Fibroblast of lung (primary cell): Measurements from ENCODE around the gene GPR22. TPM values are rescaled to one million over a fixed set of nuclear protein-coding genes. Genes with fewer than 3 reads are reported as not detected.
A peak's percentile ranks its signal among the peaks of the same experiment; 100 is the strongest.

Experiments
- DNase-seq, 2 donors: peaks; one replicate each; pipeline versions ENCODE4 v3.0.0 to v3.0.0-alpha.2; 2010; ENCODE audit warnings: low read depth in 2 of 2
- H2AFZ ChIP-seq: 2 replicates; pipeline ENCODE4 v1.5.1; 2012; ENCODE audit warnings: low read length, control low read depth, inconsistent platforms
- H3K27ac ChIP-seq: 2 replicates; pipeline ENCODE4 v1.5.1; 2011; ENCODE audit warnings: low read length, control low read depth; ENCODE audit not compliant: insufficient read depth
- H3K27me3 ChIP-seq: 2 replicates; pipeline ENCODE4 v1.5.1; 2011; ENCODE audit warnings: mild to moderate bottlenecking, low read length; ENCODE audit not compliant: control insufficient read depth, insufficient read depth
- H3K36me3 ChIP-seq: 2 replicates; pipeline ENCODE4 v1.5.1; 2011; ENCODE audit warnings: low read length; ENCODE audit not compliant: control insufficient read depth, insufficient read depth
- H3K4me1 ChIP-seq: 2 replicates; pipeline ENCODE4 v1.5.1; 2011; ENCODE audit warnings: low read length; ENCODE audit not compliant: control insufficient read depth, insufficient read depth; ENCODE audit errors: extremely low read depth
- H3K4me2 ChIP-seq: 2 replicates; pipeline ENCODE4 v1.5.1; 2011; ENCODE audit warnings: low read length, control low read depth; ENCODE audit not compliant: insufficient read depth; ENCODE audit errors: extremely low read depth
- H3K4me3 ChIP-seq, 4 experiments: fragments of 200-600 bp in 1 of 4; sonication (generic) in 1 of 4; replicated peaks in 1 of 4; 2 replicates each; pipeline ENCODE4 v1.5.1; 2011 to 2016; ENCODE audit warnings: low read length in 4 of 4, low read depth in 3 of 4, mild to moderate bottlenecking in 3 of 4, control low read depth in 2 of 4, inconsistent platforms in 1 of 4, mixed read lengths in 1 of 4; ENCODE audit not compliant: insufficient read depth in 1 of 4; ENCODE audit errors: control extremely low read depth in 1 of 4
- H3K79me2 ChIP-seq: 2 replicates; pipeline ENCODE4 v1.5.1; 2012; ENCODE audit warnings: mild to moderate bottlenecking, low read length, inconsistent platforms; ENCODE audit not compliant: control insufficient read depth, insufficient read depth
- H3K9ac ChIP-seq: 2 replicates; pipeline ENCODE4 v1.5.1; 2011; ENCODE audit warnings: mild to moderate bottlenecking, low read length, control low read depth; ENCODE audit not compliant: insufficient read depth
- H3K9me3 ChIP-seq: 2 replicates; pipeline ENCODE4 v1.5.1; 2012; ENCODE audit warnings: low read depth, low read length; ENCODE audit not compliant: control insufficient read depth, insufficient read depth
- H4K20me1 ChIP-seq: 2 replicates; pipeline ENCODE4 v1.5.1; 2011; ENCODE audit warnings: low read length; ENCODE audit not compliant: control insufficient read depth, insufficient read depth; ENCODE audit errors: extremely low read depth
- EZH2 ChIP-seq: IDR thresholded peaks from 2 replicates; pipeline ENCODE4 v1.5.1; 2012; ENCODE audit warnings: low read length, control low read depth, mild to moderate bottlenecking; ENCODE audit errors: missing control alignments
- polyA plus RNA-seq, 2 donors: library from polyadenylated mRNA; depleted of rRNA in 1 of 2; stranded (reverse) in 1 of 2; unstranded in 1 of 2; fragments of >200 nt; gene quantifications; 2 replicates each; pipeline ENCODE4 v1.2.1, GENCODE V29; 2011 to 2012; ENCODE audit warnings: missing spikeins in 1 of 2
- total RNA-seq: library from RNA; depleted of rRNA; stranded (reverse); fragments of >200 nt; gene quantifications from 2 replicates; pipeline ENCODE4 v1.2.1, GENCODE V29; 2014
- TF ChIP-seq, protein P1 (sequence below), 2 donors: IDR thresholded peaks in 1 of 2; conservative IDR thresholded peaks in 1 of 2; 1 replicate in 1 of 2; 2 replicates in 1 of 2; pipeline ENCODE4 v1.5.1; 2011 to 2012; ENCODE audit warnings: low read length in 2 of 2, control low read depth in 1 of 2, inconsistent platforms in 1 of 2, low read depth in 1 of 2, mild to moderate bottlenecking in 1 of 2

GPR22 gene
- total and polyA plus RNA-seq, 2 donors (not counting 1 experiment from before 2014, with no cell fraction given): not detected

DNA sequence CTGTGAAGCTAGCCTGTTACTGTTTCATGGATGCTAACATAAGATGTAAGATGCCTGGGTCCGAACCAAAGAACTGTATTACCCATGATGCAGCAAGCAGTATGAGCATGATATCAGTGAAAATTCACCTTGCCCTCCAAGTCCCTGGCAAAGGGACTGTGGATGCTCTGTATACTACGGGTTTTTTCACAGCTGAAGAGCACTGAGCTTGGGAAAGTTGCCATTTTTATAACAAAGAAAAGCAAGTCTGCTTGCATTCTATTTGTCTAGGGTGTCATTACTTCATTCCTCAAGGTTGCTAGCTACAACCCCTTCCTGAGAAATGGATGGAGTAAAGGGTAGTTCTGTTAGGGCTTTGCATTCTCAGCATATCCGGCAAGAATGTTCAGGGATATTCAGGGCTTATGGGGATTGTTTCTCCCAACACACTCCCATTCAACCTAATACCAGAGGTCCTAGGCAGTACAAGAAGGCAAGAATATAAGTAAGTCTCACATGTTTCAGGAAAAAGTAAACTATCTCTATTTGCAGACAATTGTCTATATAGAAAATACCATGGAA lies 5.1 kb upstream of the GPR22 start:
- H3K4me2 ChIP-seq: no peak overlapping the region
- no peaks in the 10 kb centered on the region for H3K36me3 ChIP-seq
- no peak overlapping the region for H3K9ac ChIP-seq
- H3K4me1 ChIP-seq: no peaks in the 10 kb centered on the region
- H3K9me3 ChIP-seq: no peaks in the 10 kb centered on the region
- no peak overlapping the region for H3K27ac ChIP-seq
- no peak overlapping the region for H2AFZ ChIP-seq
- no peak overlapping the region for H3K4me3 ChIP-seq
- peak in 1 of 2 donors; percentile 7 for DNase-seq
- H4K20me1 ChIP-seq: no peaks in the 10 kb centered on the region
- no peaks in the 10 kb centered on the region for H3K79me2 ChIP-seq
- TF ChIP-seq, protein P1, sequence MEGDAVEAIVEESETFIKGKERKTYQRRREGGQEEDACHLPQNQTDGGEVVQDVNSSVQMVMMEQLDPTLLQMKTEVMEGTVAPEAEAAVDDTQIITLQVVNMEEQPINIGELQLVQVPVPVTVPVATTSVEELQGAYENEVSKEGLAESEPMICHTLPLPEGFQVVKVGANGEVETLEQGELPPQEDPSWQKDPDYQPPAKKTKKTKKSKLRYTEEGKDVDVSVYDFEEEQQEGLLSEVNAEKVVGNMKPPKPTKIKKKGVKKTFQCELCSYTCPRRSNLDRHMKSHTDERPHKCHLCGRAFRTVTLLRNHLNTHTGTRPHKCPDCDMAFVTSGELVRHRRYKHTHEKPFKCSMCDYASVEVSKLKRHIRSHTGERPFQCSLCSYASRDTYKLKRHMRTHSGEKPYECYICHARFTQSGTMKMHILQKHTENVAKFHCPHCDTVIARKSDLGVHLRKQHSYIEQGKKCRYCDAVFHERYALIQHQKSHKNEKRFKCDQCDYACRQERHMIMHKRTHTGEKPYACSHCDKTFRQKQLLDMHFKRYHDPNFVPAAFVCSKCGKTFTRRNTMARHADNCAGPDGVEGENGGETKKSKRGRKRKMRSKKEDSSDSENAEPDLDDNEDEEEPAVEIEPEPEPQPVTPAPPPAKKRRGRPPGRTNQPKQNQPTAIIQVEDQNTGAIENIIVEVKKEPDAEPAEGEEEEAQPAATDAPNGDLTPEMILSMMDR (conservative IDR thresholded peaks at IDR 0.05 in 1 of 2, IDR thresholded peaks at IDR 0.05 in 1 of 2; ENCODE audit: low read depth in 1 of 2, low read length in 2 of 2): no peak
- TF ChIP-seq EZH2: no peak
- H3K27me3 ChIP-seq: no peaks in the 10 kb centered on the region

DNA sequence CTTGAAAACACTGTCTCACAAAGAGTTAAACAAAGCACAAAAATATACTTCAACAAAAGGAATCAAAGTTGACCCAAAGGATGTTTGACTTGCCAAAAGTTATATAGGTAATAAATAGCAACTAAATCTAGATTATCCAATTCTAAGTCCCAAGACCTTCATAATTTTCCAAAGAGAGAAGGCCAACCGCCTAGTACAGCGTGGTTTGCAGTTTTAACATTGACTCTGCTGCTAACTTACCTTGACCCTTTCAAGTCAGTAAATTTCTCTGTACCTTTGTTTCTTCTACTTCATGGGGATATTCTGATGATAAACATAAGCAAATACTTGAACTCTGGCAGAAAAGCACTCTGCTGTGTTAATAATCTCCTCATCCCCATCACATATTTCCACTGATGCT lies 1.9 kb upstream of the GPR22 start:
- no peak for DNase-seq
- H3K36me3 ChIP-seq: no peaks in the 10 kb centered on the region
- H3K4me3 ChIP-seq: no peak overlapping the region
- no peaks in the 10 kb centered on the region for H3K27me3 ChIP-seq
- H4K20me1 ChIP-seq: no peaks in the 10 kb centered on the region
- no peak for TF ChIP-seq EZH2
- TF ChIP-seq, protein P1 (conservative IDR thresholded peaks at IDR 0.05 in 1 of 2, IDR thresholded peaks at IDR 0.05 in 1 of 2; ENCODE audit: low read depth in 1 of 2, low read length in 2 of 2): no peak
- no peak overlapping the region for H2AFZ ChIP-seq
- no peak overlapping the region for H3K27ac ChIP-seq
- peaks cover 8% of the 10 kb centered on the region for H3K4me1 ChIP-seq
- H3K79me2 ChIP-seq: no peaks in the 10 kb centered on the region
- no peak overlapping the region for H3K4me2 ChIP-seq
- no peaks in the 10 kb centered on the region for H3K9me3 ChIP-seq
- no peak overlapping the region for H3K9ac ChIP-seq

DNA sequence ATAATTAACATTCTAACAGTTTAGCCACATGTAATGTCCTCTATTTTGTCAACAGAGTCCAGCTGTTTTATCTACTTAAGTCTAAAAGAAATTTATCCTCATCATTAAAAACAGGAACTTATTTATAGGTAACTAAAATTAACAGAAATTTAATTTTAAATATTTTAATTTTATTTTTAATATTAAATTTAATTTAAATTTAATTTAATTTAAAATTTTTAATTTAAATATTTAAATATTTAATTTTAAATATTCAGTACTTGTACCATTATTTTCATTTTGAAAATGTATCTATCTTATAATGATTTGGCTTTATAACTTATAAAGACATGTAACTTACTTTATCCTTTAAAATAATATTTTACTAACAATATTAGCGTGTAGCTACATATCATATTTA lies 1.0 kb upstream of the GPR22 start:
- Histone ChIP-seq H2AFZ (no peak overlapping the region), H4K20me1 (no peaks in the 10 kb centered on the region), H3K9ac (no peak overlapping the region), H3K4me3 (no peak overlapping the region), H3K4me1 (peaks cover 8% of the 10 kb centered on the region), H3K36me3 (no peaks in the 10 kb centered on the region), H3K79me2 (no peaks in the 10 kb centered on the region), H3K27me3 (no peaks in the 10 kb centered on the region), H3K4me2 (no peak overlapping the region), H3K9me3 (no peaks in the 10 kb centered on the region), H3K27ac (no peak overlapping the region)
- no peak for DNase-seq
- TF ChIP-seq EZH2: no peak
- TF ChIP-seq, protein P1 (conservative IDR thresholded peaks at IDR 0.05 in 1 of 2, IDR thresholded peaks at IDR 0.05 in 1 of 2; ENCODE audit: low read depth in 1 of 2, low read length in 2 of 2): no peak
